ENCODE measurements around the gene USP12. TPM values are rescaled to one million over a fixed set of nuclear protein-coding genes. Genes with fewer than 3 reads are reported as not detected.

The USP12 gene
- total and polyA plus RNA-seq, 2 donors from 2014 or later, result 15.0 to 27.5 TPM

DNA sequence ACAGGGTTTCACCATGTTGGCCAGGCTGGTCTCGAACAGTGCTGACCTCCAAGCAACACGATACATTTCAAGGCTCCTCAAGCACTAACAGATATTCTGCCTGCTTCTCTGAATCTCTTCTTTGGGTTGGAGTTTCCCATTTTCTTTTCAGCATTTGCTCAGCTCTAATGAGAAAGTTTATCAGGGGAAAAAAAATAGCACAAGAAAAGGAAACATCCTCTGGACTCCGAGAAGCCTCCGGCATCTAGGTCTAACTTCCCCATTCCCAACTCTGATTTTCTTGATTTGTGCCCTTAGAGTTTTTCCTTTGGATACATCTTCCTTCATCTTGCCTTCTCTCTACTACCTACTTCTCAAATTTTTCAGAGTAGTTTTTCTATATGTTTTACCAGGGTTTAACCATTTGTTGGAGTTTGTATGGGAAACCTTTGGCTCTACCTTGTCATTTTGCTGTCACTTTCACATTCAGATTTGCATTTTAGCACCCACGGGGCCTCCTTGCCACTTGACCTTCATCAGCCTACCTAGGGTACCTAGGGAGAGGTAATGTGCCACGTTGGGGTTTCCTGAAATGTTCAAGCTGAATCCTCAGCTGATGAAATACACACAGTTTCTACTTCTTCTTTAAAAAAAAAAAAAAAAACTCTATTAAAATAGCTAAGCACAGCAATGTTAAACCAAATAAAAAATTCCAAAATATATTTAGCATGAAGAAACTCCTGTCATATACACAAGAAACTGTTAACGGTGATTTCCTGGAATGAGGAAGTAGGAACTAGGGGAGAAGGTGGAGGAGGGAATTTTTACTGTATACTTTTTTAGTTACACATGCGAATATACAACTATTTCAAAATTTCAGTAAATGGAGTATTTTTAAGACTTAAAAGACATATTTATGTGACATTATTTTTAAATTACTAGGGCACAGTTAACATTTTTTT, 5.1 kb upstream of the USP12 start:
- no peak overlapping the region for H3K4me3 ChIP-seq (ENCODE audit: low read length in 3 of 3)
- H3K36me3 ChIP-seq (ENCODE audit: control insufficient read depth in 2 of 3, insufficient read depth in 3 of 3, low read length in 3 of 3), result no peaks in the 10 kb centered on the region
- intact Hi-C loops (cut with DNase I), result no loop called here
- no peak for FAIRE-seq
- TF ChIP-seq, protein P1, sequence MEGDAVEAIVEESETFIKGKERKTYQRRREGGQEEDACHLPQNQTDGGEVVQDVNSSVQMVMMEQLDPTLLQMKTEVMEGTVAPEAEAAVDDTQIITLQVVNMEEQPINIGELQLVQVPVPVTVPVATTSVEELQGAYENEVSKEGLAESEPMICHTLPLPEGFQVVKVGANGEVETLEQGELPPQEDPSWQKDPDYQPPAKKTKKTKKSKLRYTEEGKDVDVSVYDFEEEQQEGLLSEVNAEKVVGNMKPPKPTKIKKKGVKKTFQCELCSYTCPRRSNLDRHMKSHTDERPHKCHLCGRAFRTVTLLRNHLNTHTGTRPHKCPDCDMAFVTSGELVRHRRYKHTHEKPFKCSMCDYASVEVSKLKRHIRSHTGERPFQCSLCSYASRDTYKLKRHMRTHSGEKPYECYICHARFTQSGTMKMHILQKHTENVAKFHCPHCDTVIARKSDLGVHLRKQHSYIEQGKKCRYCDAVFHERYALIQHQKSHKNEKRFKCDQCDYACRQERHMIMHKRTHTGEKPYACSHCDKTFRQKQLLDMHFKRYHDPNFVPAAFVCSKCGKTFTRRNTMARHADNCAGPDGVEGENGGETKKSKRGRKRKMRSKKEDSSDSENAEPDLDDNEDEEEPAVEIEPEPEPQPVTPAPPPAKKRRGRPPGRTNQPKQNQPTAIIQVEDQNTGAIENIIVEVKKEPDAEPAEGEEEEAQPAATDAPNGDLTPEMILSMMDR (IDR thresholded peaks at IDR 0.05; ENCODE audit: borderline replicate concordance, extremely low read depth, insufficient read depth), result no peak
- no peak overlapping the region for H3K9ac ChIP-seq (ENCODE audit: low read length in 3 of 3)
- no peak for DNase-seq
- H3K9me3 ChIP-seq (ENCODE audit: control insufficient read depth in 2 of 3, insufficient read depth in 1 of 3, low read length in 3 of 3), result no peaks in the 10 kb centered on the region
- H3K27me3 ChIP-seq (ENCODE audit: control insufficient read depth, insufficient read depth, low read length), result no peaks in the 10 kb centered on the region
- peak overlapping the region in 1 of 2 donors; percentile 13 for H3K27ac ChIP-seq (ENCODE audit: low read depth in 2 of 2, low read length in 2 of 2)
- H3K4me1 ChIP-seq (ENCODE audit: control insufficient read depth in 2 of 3, insufficient read depth in 2 of 3, low read depth in 1 of 3, low read length in 3 of 3), result peaks cover 2 to 9% (median 9%) of the 10 kb centered on the region in 3 donors

DNA sequence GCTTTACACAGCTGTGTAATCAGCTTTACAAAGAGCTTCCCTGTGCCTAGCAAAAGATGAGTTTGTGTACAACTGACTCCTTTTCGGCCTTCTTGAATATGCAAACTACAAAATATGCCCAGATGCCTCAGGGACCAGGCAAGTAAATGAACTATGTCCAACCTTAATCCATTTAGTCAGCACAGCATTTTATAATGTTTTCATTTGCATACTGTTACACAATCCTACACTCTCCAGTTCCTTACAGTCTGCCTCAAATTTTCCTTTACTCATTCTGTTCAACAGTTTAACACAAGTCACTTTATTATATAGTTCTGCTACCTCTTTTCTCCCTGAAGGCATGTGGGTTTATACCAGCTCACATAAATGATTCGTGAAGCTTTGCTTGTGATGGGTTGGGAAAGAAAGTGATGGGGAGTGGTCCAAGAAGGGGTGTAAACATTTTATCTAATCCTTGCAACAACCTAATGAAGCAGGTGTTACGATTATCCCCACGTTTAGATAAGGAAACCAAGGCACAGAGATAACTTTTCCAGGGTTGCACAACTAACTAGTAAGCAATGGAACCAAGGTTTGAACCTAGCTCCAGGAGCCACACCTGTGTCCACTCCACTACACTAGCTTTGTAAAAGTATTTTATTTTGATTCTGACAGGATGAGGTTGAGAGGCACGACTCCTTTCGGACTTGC, 3.3 kb upstream of the USP12 start:
- H3K36me3 ChIP-seq (ENCODE audit: control insufficient read depth in 2 of 3, insufficient read depth in 3 of 3, low read length in 3 of 3), result no peaks in the 10 kb centered on the region
- peaks cover 2 to 14% (median 9%) of the 10 kb centered on the region in 3 donors for H3K4me1 ChIP-seq (ENCODE audit: control insufficient read depth in 2 of 3, insufficient read depth in 2 of 3, low read depth in 1 of 3, low read length in 3 of 3)
- TF ChIP-seq, protein P1 (IDR thresholded peaks at IDR 0.05; ENCODE audit: borderline replicate concordance, extremely low read depth, insufficient read depth), result no peak
- H3K9ac ChIP-seq (ENCODE audit: low read length in 3 of 3), result no peak overlapping the region
- H3K27ac ChIP-seq (ENCODE audit: low read depth in 2 of 2, low read length in 2 of 2), result no peak overlapping the region
- intact Hi-C loops (cut with DNase I), result no loop called here
- no peak overlapping the region for H3K4me3 ChIP-seq (ENCODE audit: low read length in 3 of 3)
- DNase-seq (no peak), FAIRE-seq (no peak)
- H3K27me3 ChIP-seq (ENCODE audit: control insufficient read depth, insufficient read depth, low read length), result no peaks in the 10 kb centered on the region
- no peaks in the 10 kb centered on the region for H3K9me3 ChIP-seq (ENCODE audit: control insufficient read depth in 2 of 3, insufficient read depth in 1 of 3, low read length in 3 of 3)

DNA sequence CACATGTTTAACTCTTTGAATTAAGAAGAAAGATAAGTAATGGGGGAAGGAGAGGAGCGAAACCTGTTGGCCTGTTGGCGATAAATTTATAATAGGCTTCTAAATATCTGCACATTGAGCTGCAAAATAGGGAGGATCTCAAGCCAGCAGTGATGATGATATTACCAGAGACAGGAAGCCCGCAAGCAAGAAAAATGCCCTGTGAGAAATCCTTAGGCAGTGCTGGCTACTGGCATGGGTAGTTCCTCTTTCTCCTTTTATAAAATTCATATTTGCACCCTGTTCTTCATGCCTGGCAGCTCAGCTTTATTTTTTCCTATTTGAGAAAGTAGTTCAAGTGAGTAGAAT, 858 bp upstream of the USP12 start:
- H3K4me1 ChIP-seq (ENCODE audit: control insufficient read depth in 2 of 3, insufficient read depth in 2 of 3, low read depth in 1 of 3, low read length in 3 of 3), result peaks cover 2 to 25% (median 22%) of the 10 kb centered on the region in 3 donors
- no peaks in the 10 kb centered on the region for H3K9me3 ChIP-seq (ENCODE audit: control insufficient read depth in 2 of 3, insufficient read depth in 1 of 3, low read length in 3 of 3)
- DNase-seq (peak in 1 of 5 donors; percentile 23), FAIRE-seq (no peak)
- H3K4me3 ChIP-seq (ENCODE audit: low read length in 3 of 3), result peak overlapping the region; percentile 49 to 84 (median 60)
- TF ChIP-seq, protein P1 (IDR thresholded peaks at IDR 0.05; ENCODE audit: borderline replicate concordance, extremely low read depth, insufficient read depth), result no peak
- peak overlapping the region in 1 of 2 donors; percentile 85 for H3K27ac ChIP-seq (ENCODE audit: low read depth in 2 of 2, low read length in 2 of 2)
- no peaks in the 10 kb centered on the region for H3K27me3 ChIP-seq (ENCODE audit: control insufficient read depth, insufficient read depth, low read length)
- H3K36me3 ChIP-seq (ENCODE audit: control insufficient read depth in 2 of 3, insufficient read depth in 3 of 3, low read length in 3 of 3), result no peaks in the 10 kb centered on the region
- intact Hi-C loops (cut with DNase I), result no loop called here
- H3K9ac ChIP-seq (ENCODE audit: low read length in 3 of 3), result peak overlapping the region; percentile 20 to 60 (median 37)
